ELF-1 (cell line): Measurements from ENCODE around the gene CCDC92B.
"Not testable (repeated sequence)": the region's sequence is repeated elsewhere in the genome, so short reads cannot be mapped to it uniquely, and the experiment has no call there.

ENCODE experiments used
- DNase-seq: peaks from one replicate; pipeline ENCODE4 v3.0.0-alpha.2; 2016; ENCODE audit warnings: low read depth, low spot score

The CCDC92B gene

GRCh38 chr17:2703606-2704005 is 45.8 kb downstream of the CCDC92B start:
- DNase-seq, result no peak

- no peak for DNase-seq
Measured at GRCh38 chr17:2703181-2703580, 46.3 kb downstream of the CCDC92B start.

GRCh38 chr17:2701996-2702741 is 47.3 kb downstream of the CCDC92B start:
- no peak for DNase-seq

- DNase-seq, result no peak
Measured at GRCh38 chr17:2701161-2701995, 48.1 kb downstream of the CCDC92B start.

GRCh38 chr17:2700491-2701141 is 48.8 kb downstream of the CCDC92B start:
- no peak for DNase-seq

- no peak for DNase-seq
Measured at GRCh38 chr17:2700030-2700490, 49.4 kb downstream of the CCDC92B start.

GRCh38 chr17:2699216-2699805 is 50.1 kb downstream of the CCDC92B start:
- DNase-seq, result not testable (repeated sequence)

GRCh38 chr17:2697611-2698162 is 51.8 kb downstream of the CCDC92B start:
- no peak for DNase-seq

- no peak for DNase-seq
Measured at GRCh38 chr17:2695961-2696760, 53.3 kb downstream of the CCDC92B start.

- DNase-seq, result no peak
Measured at GRCh38 chr17:2695243-2695960, 54.0 kb downstream of the CCDC92B start.

GRCh38 chr17:2694381-2695242 is 54.8 kb downstream of the CCDC92B start:
- DNase-seq, result no peak

- DNase-seq, result no peak
Measured at GRCh38 chr17:2693561-2694380, 55.7 kb downstream of the CCDC92B start.

GRCh38 chr17:2692781-2693135 is 56.7 kb downstream of the CCDC92B start:
- DNase-seq, result no peak

GRCh38 chr17:2691965-2692780 is 57.3 kb downstream of the CCDC92B start:
- no peak for DNase-seq

- no peak for DNase-seq
Measured at GRCh38 chr17:2691069-2691871, 58.2 kb downstream of the CCDC92B start.
